H9 (cell line): ENCODE data around the gene CAGE1. TPM values are rescaled to one million over a fixed set of nuclear protein-coding genes. Genes with fewer than 3 reads are reported as not detected.

Experiments used
- DNase-seq: peaks from one replicate; pipeline ENCODE4 v3.0.0-alpha.2; 2017
- H2AFZ ChIP-seq: one replicate; pipeline ENCODE4 v1.6.1; 2013; ENCODE audit warnings: mild to moderate bottlenecking, low read length, control low read depth, moderate library complexity
- H2AK5ac ChIP-seq: 2 replicates; pipeline ENCODE4 v1.6.1; 2013; ENCODE audit warnings: low read length, control low read depth, mixed read lengths; ENCODE audit not compliant: insufficient read length
- H2BK120ac ChIP-seq: one replicate; pipeline ENCODE4 v1.6.1; 2013; ENCODE audit warnings: low read depth, mild to moderate bottlenecking, low read length, control low read depth, inconsistent platforms; ENCODE audit not compliant: poor library complexity, severe bottlenecking
- H2BK12ac ChIP-seq: 2 replicates; pipeline ENCODE4 v1.6.1; 2013; ENCODE audit warnings: low read length, control low read depth, mixed read lengths, low read depth; ENCODE audit not compliant: insufficient read length
- H2BK15ac ChIP-seq: 2 replicates; pipeline ENCODE4 v1.6.1; 2013; ENCODE audit warnings: low read depth, low read length, control low read depth
- H2BK20ac ChIP-seq: one replicate; pipeline ENCODE4 v1.6.1; 2013; ENCODE audit warnings: low read depth, mild to moderate bottlenecking, low read length, control low read depth, inconsistent platforms; ENCODE audit not compliant: poor library complexity, severe bottlenecking
- H2BK5ac ChIP-seq: 2 replicates; pipeline ENCODE4 v1.6.1; 2013; ENCODE audit warnings: low read length, control low read depth, mixed read lengths; ENCODE audit not compliant: insufficient read length
- H3K14ac ChIP-seq: 2 replicates; pipeline ENCODE4 v1.6.1; 2013; ENCODE audit warnings: low read length, control low read depth; ENCODE audit not compliant: insufficient read depth
- H3K18ac ChIP-seq: 2 replicates; pipeline ENCODE4 v1.6.1; 2013; ENCODE audit warnings: low read depth, mild to moderate bottlenecking, mixed read lengths, low read length, control low read depth; ENCODE audit not compliant: insufficient read length
- H3K23ac ChIP-seq: 2 replicates; pipeline ENCODE4 v1.6.1; 2013; ENCODE audit warnings: low read length, control low read depth, mixed read lengths, low read depth; ENCODE audit not compliant: insufficient read length
- H3K23me2 ChIP-seq: 2 replicates; pipeline ENCODE4 v1.6.1; 2013; ENCODE audit warnings: low read depth, mild to moderate bottlenecking, mixed read lengths, low read length, control low read depth; ENCODE audit not compliant: insufficient read length, poor library complexity, severe bottlenecking
- H3K27ac ChIP-seq: 2 replicates; pipeline ENCODE4 v1.5.1; 2013; ENCODE audit warnings: low read length, control low read depth, mixed read lengths, low read depth; ENCODE audit not compliant: insufficient read length
- H3K27me3 ChIP-seq: 2 replicates; pipeline ENCODE4 v1.6.1; 2013; ENCODE audit warnings: low read length, control low read depth, inconsistent platforms; ENCODE audit not compliant: insufficient read depth
- H3K4ac ChIP-seq: 2 replicates; pipeline ENCODE4 v1.6.1; 2013; ENCODE audit warnings: low read depth, mild to moderate bottlenecking, control low read depth, inconsistent platforms, low read length, moderate library complexity
- H3K4me1 ChIP-seq: 2 replicates; pipeline ENCODE4 v1.6.1; 2013; ENCODE audit warnings: low read length, control low read depth, inconsistent platforms; ENCODE audit not compliant: insufficient read depth
- H3K4me2 ChIP-seq: 2 replicates; pipeline ENCODE4 v1.6.1; 2013; ENCODE audit warnings: low read length, control low read depth, mixed read lengths; ENCODE audit not compliant: insufficient read length, insufficient read depth
- H3K56ac ChIP-seq: 2 replicates; pipeline ENCODE4 v1.6.1; 2013; ENCODE audit warnings: low read depth, mild to moderate bottlenecking, mixed read lengths, low read length, control low read depth; ENCODE audit not compliant: insufficient read length
- H3K79me1 ChIP-seq: 2 replicates; pipeline ENCODE4 v1.6.1; 2013; ENCODE audit warnings: low read depth, mild to moderate bottlenecking, moderate library complexity, low read length, control low read depth, inconsistent platforms; ENCODE audit not compliant: insufficient read depth, poor library complexity, severe bottlenecking
- H3K79me2 ChIP-seq: 2 replicates; pipeline ENCODE4 v1.6.1; 2013; ENCODE audit warnings: low read length, control low read depth, inconsistent platforms; ENCODE audit not compliant: insufficient read depth
- H3K9ac ChIP-seq: 2 replicates; pipeline ENCODE4 v1.6.1; 2013; ENCODE audit warnings: low read length, control low read depth, mixed read lengths; ENCODE audit not compliant: insufficient read length; ENCODE audit errors: extremely low read depth
- H3K9me3 ChIP-seq: one replicate; pipeline ENCODE4 v1.6.1; 2013; ENCODE audit warnings: low read depth, low read length, inconsistent platforms; ENCODE audit not compliant: control insufficient read depth
- H3T11ph ChIP-seq: one replicate; pipeline ENCODE4 v1.6.1; 2013; ENCODE audit warnings: mild to moderate bottlenecking, low read length, control low read depth, inconsistent platforms
- H4K20me1 ChIP-seq: one replicate; pipeline ENCODE4 v1.6.1; 2013; ENCODE audit not compliant: control insufficient read depth, insufficient read length, insufficient read depth
- H4K5ac ChIP-seq: 2 replicates; pipeline ENCODE4 v1.6.1; 2013; ENCODE audit warnings: low read depth, mild to moderate bottlenecking, mixed read lengths, low read length, control low read depth; ENCODE audit not compliant: insufficient read length
- H4K8ac ChIP-seq: replicated peaks from 2 replicates; pipeline ENCODE4 v1.6.1; 2013; ENCODE audit warnings: low read length, control low read depth, mixed read lengths, low read depth; ENCODE audit not compliant: insufficient read length
- H4K91ac ChIP-seq: 2 replicates; pipeline ENCODE4 v1.6.1; 2013; ENCODE audit warnings: low read depth, mild to moderate bottlenecking, moderate library complexity, mixed read lengths, low read length, control low read depth; ENCODE audit not compliant: insufficient read length
- H3K27ac Mint-ChIP-seq, 3 experiments: 2 replicates in 2 of 3; 3 replicates in 1 of 3; pipeline ENCODE4 v1.8.0; 2020 to 2021; ENCODE audit warnings: mixed read lengths in 3 of 3, mild to moderate bottlenecking in 1 of 3, moderate library complexity in 1 of 3
- H3K27me3 Mint-ChIP-seq: 2 replicates; pipeline ENCODE4 v1.8.0; 2021; ENCODE audit warnings: low read depth, mild to moderate bottlenecking, moderate library complexity, mixed read lengths
- H3K36me3 Mint-ChIP-seq, 3 experiments: 2 replicates in 2 of 3; 3 replicates in 1 of 3; pipeline ENCODE4 v1.8.0; 2020 to 2021; ENCODE audit warnings: low read depth in 3 of 3, mixed read lengths in 3 of 3; ENCODE audit not compliant: insufficient read depth in 1 of 3
- H3K4me1 Mint-ChIP-seq, 2 experiments: 2 replicates each; pipeline ENCODE4 v1.8.0; 2020; ENCODE audit warnings: mixed read lengths in 2 of 2
- H3K4me3 Mint-ChIP-seq, 2 experiments: 2 replicates in 1 of 2; 3 replicates in 1 of 2; pipeline ENCODE4 v1.8.0; 2020 to 2021; ENCODE audit warnings: mild to moderate bottlenecking in 2 of 2, mixed read lengths in 2 of 2, moderate library complexity in 1 of 2
- H3K9me3 Mint-ChIP-seq, 2 experiments: 2 replicates in 1 of 2; 3 replicates in 1 of 2; pipeline ENCODE4 v1.8.0; 2020; ENCODE audit warnings: mild to moderate bottlenecking in 2 of 2, mixed read lengths in 2 of 2, moderate library complexity in 1 of 2
- WGBS: extraction: QIAGEN DNeasy Blood & Tissue Kit; methylation state at CpG from one replicate; pipeline ENCODE4 v1.1.7; 2013; ENCODE audit warnings: missing lambda C conversion rate, low lambda C conversion rate, mixed read lengths; ENCODE audit not compliant: insufficient read length; ENCODE audit errors: extremely low coverage; 5-methylcytosine and 5-hydroxymethylcytosine counted together
- total RNA-seq: library from RNA; stranded (reverse); gene quantifications from 2 replicates; pipeline ENCODE4 v1.2.1, GENCODE V29; 2021
- TF ChIP-seq, protein P1 (sequence below): fragments of 200-600 bp; sonication (generic); conservative IDR thresholded peaks from 3 replicates; pipeline ENCODE4 v1.8.0; 2021; ENCODE audit warnings: antibody characterized with exemption, mild to moderate bottlenecking

Gene CAGE1
- total RNA-seq, 1 experiment from 2014 or later, result 0.28 TPM

DNA sequence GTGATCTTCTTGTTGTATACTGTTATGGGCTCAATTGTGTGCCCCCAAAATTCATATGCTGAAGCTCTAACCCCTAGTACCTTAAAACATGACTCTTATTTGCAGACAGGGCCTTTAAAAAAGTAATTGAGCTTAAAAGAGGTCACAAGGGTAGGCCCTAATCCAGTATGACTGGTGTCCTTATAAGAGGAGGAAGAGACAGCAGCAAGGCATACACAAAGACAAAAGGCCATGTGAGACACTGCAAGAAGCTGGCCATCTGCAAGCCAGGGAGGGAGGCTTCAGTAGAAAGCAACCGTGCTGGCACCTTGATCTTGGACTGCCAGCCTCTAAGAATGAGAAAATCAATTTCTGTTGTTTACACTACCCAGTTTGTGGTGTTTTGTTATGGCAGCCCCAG, 8.4 kb downstream of the CAGE1 start:
- Histone ChIP-seq H4K5ac (no peak overlapping the region), H4K8ac (no peak overlapping the region), H2AK5ac (no peak overlapping the region), H3K56ac (no peak overlapping the region), H2BK12ac (no peak overlapping the region), H3K9me3 (no peaks in the 10 kb centered on the region), H3K4me1 (no peaks in the 10 kb centered on the region), H3K4me2 (no peak overlapping the region), H3K79me1 (no peaks in the 10 kb centered on the region), H3K18ac (no peak overlapping the region), H4K20me1 (no peaks in the 10 kb centered on the region), H3K9ac (no peak overlapping the region), H2AFZ (no peak overlapping the region), H3K23me2 (no peaks in the 10 kb centered on the region), H3K23ac (no peak overlapping the region), H2BK120ac (no peak overlapping the region), H2BK15ac (no peak overlapping the region), H3T11ph (no peak overlapping the region), H3K4ac (no peak overlapping the region), H2BK20ac (no peak overlapping the region), H4K91ac (no peak overlapping the region), H2BK5ac (no peak overlapping the region), H3K14ac (no peak overlapping the region), H3K79me2 (no peaks in the 10 kb centered on the region), H3K27ac (no peak overlapping the region), H3K27me3 (no peaks in the 10 kb centered on the region)
- DNase-seq, result no peak
- Mint-ChIP-seq H3K27me3 (no peaks in the 10 kb centered on the region), H3K4me3 (no peak overlapping the region), H3K9me3 (no peaks in the 10 kb centered on the region), H3K4me1 (peaks cover 0 to 4% of the 10 kb centered on the region in 2 experiments; a peak in 2 of 4 replicates), H3K27ac (no peak overlapping the region), H3K36me3 (no peaks in the 10 kb centered on the region)
- WGBS, result no CpG with 5 or more reads among the region's 1 CpG
- TF ChIP-seq, protein P1, sequence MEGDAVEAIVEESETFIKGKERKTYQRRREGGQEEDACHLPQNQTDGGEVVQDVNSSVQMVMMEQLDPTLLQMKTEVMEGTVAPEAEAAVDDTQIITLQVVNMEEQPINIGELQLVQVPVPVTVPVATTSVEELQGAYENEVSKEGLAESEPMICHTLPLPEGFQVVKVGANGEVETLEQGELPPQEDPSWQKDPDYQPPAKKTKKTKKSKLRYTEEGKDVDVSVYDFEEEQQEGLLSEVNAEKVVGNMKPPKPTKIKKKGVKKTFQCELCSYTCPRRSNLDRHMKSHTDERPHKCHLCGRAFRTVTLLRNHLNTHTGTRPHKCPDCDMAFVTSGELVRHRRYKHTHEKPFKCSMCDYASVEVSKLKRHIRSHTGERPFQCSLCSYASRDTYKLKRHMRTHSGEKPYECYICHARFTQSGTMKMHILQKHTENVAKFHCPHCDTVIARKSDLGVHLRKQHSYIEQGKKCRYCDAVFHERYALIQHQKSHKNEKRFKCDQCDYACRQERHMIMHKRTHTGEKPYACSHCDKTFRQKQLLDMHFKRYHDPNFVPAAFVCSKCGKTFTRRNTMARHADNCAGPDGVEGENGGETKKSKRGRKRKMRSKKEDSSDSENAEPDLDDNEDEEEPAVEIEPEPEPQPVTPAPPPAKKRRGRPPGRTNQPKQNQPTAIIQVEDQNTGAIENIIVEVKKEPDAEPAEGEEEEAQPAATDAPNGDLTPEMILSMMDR, result no peak
